Subcutaneous abdominal adipose tissue (tissue), 5 donors: Measurements from ENCODE around the gene LZTS2.
A peak's percentile ranks its signal among the peaks of the same experiment; 100 is the strongest.

ENCODE experiments used
- H3K27ac ChIP-seq: one replicate; pipeline ENCODE4 v1.7.0; 2013; ENCODE audit warnings: low read depth, mild to moderate bottlenecking, inconsistent platforms, low read length, moderate library complexity
- H3K27me3 ChIP-seq, 5 donors: one replicate each; pipeline ENCODE4 v1.7.0; 2013; ENCODE audit warnings: low read length in 5 of 5, inconsistent platforms in 1 of 5; ENCODE audit not compliant: control insufficient read depth in 5 of 5, insufficient read depth in 4 of 5
- H3K36me3 ChIP-seq, 5 donors: one replicate each; pipeline ENCODE4 v1.7.0; 2013; ENCODE audit warnings: low read length in 5 of 5; ENCODE audit not compliant: control insufficient read depth in 5 of 5, insufficient read depth in 5 of 5
- H3K4me1 ChIP-seq, 5 donors: one replicate each; pipeline ENCODE4 v1.7.0; 2013; ENCODE audit warnings: low read length in 5 of 5, mild to moderate bottlenecking in 3 of 5, moderate library complexity in 1 of 5; ENCODE audit not compliant: control insufficient read depth in 5 of 5, insufficient read depth in 5 of 5
- H3K4me3 ChIP-seq, 5 donors: one replicate each; pipeline ENCODE4 v1.7.0; 2013; ENCODE audit warnings: low read length in 5 of 5, low read depth in 1 of 5
- H3K9ac ChIP-seq, 5 donors: one replicate each; pipeline ENCODE4 v1.7.0; 2013; ENCODE audit warnings: low read length in 5 of 5, mild to moderate bottlenecking in 4 of 5, moderate library complexity in 3 of 5
- H3K9me3 ChIP-seq, 5 donors: one replicate each; pipeline ENCODE4 v1.7.0; 2013; ENCODE audit warnings: low read length in 5 of 5; ENCODE audit not compliant: control insufficient read depth in 5 of 5
- donor health status: healthy.
- donor health status: healthy.
- donor health status: healthy.
- donor health status: healthy.
- donor health status: healthy.

Gene LZTS2

GRCh38 chr10:100999742-101000126 lies at the start of gene LZTS2:
LZTS2 (plus strand) TSS chr10:100999808; CDS start chr10:101002539, 2,731 bp downstream.
- peaks cover 16 to 76% (median 68%) of the 10 kb centered on the region in 5 donors for H3K4me1 ChIP-seq
- no peaks in the 10 kb centered on the region for H3K27me3 ChIP-seq
- H3K36me3 ChIP-seq = peaks cover 0 to 25% (median 19%) of the 10 kb centered on the region in 5 donors
- peak within 1 kb of the TSS; percentile 99 for H3K27ac ChIP-seq
- H3K9me3 ChIP-seq = no peaks in the 10 kb centered on the region
- H3K4me3 ChIP-seq = peak within 1 kb of the TSS; percentile 91 to 97 (median 93)
- peak within 1 kb of the TSS; percentile 93 to 99 (median 98) for H3K9ac ChIP-seq

DNA sequence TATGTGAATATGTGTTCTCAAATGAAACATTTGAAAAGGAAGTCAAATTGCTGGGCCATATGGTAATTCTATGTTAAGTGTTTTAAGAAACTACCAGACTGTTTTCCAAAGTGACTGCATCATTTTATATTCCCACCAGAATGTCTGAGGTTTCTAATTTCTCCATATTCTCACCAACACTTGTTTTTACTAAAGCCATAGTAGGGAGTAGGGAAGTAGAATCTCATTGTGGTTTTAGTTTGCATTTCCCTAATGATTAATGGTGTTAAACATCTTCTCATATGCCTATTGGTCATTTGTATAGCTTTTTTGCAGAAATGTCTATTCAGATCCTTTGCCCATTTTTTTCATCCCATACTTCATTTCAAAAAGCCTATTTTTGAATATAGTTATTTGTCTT lies 39.4 kb upstream of the LZTS2 start:
- H3K36me3 ChIP-seq = peaks cover 52 to 81% (median 64%) of the 10 kb centered on the region in 5 donors

DNA sequence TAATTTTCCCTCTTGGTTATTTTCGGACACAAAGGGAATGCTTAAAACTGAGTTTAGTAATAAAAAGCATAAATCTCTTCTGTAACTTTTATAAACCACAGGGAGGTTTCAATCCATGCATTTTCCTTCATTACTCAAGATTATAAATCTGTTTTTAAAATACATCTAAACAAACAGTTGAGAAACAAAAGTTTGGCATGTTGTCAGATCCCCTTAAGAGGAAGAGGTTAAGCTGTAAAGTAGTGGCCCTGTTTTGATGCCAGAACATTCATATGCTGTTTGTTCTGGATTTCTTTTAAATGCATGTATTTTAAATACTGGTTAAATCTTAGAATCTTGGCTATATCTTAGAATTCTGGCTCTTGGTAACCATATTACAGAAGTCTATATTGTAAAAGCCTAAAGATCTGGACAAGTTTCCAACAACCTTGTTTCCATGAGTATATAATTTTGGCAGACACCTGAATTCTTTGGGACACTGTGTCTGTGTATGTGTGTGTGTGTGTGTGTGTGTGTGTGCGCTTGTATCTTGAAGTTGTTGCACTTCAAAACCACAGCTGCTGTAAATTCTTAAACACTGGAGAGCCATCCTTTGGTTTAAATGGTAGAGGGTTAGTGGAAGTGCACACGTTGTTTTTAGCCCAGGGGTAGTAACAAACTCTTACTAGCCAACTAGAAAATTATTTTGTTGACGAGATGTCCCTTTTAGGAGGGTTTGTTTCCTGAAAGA lies 37.1 kb upstream of the LZTS2 start:
- no peaks in the 10 kb centered on the region for H3K27me3 ChIP-seq
- H3K9ac ChIP-seq = no peak overlapping the region
- H3K9me3 ChIP-seq = no peaks in the 10 kb centered on the region
- H3K4me3 ChIP-seq = no peak overlapping the region
- H3K27ac ChIP-seq = no peak overlapping the region
- H3K4me1 ChIP-seq = no peaks in the 10 kb centered on the region
- H3K36me3 ChIP-seq = peaks cover 49 to 76% (median 61%) of the 10 kb centered on the region in 5 donors

More for the DNA sequence above, 39.4 kb upstream of the LZTS2 start:
- Histone ChIP-seq H3K9ac (no peak overlapping the region), H3K27me3 (no peaks in the 10 kb centered on the region), H3K4me3 (no peak overlapping the region), H3K27ac (no peak overlapping the region), H3K4me1 (no peaks in the 10 kb centered on the region), H3K9me3 (no peaks in the 10 kb centered on the region)

- Histone ChIP-seq H3K4me1 (peaks cover under 1 to 5% (median 4%) of the 10 kb centered on the region in 5 donors), H3K36me3 (peaks cover 39 to 66% (median 51%) of the 10 kb centered on the region in 5 donors)
Observed at GRCh38 chr10:100963826-100964225, 35.8 kb upstream of the LZTS2 start.

DNA sequence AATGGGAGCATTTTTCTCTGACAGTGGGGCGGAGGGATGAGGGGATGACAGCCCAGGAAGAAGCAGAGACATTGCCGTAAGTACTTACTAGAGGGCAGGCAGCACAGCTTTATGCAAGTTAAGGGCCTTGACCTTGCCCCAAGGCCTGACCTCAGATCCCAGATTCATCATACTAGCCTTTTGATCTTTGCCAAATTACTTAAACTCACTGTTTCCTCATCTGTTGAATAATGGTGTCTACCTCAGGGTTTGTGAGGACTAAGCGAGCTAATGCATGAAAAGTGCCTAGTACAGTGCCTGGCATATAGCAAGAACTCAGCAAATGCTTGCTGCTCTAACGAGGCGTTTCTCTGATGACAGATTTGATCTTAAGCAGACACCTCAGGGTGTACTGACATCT lies 33.8 kb upstream of the LZTS2 start:
- Histone ChIP-seq H3K9me3 (no peaks in the 10 kb centered on the region), H3K36me3 (peaks cover 24 to 47% (median 35%) of the 10 kb centered on the region in 5 donors), H3K9ac (no peak overlapping the region), H3K4me1 (peaks cover 2 to 16% (median 14%) of the 10 kb centered on the region in 5 donors), H3K27ac (no peak overlapping the region), H3K27me3 (no peaks in the 10 kb centered on the region), H3K4me3 (no peak overlapping the region)

More at GRCh38 chr10:100963826-100964225, 35.8 kb upstream of the LZTS2 start:
- H3K27me3 ChIP-seq = no peaks in the 10 kb centered on the region
- no peak overlapping the region for H3K9ac ChIP-seq
- no peak overlapping the region for H3K4me3 ChIP-seq
- H3K27ac ChIP-seq = no peak overlapping the region
- no peaks in the 10 kb centered on the region for H3K9me3 ChIP-seq

- Histone ChIP-seq H3K27ac (no peak overlapping the region), H3K4me1 (peaks cover 2 to 16% (median 14%) of the 10 kb centered on the region in 5 donors), H3K27me3 (no peaks in the 10 kb centered on the region), H3K4me3 (no peak overlapping the region), H3K9me3 (no peaks in the 10 kb centered on the region), H3K36me3 (peaks cover 22 to 42% (median 33%) of the 10 kb centered on the region in 5 donors), H3K9ac (no peak overlapping the region)
Observed at GRCh38 chr10:100966887-100967286, 32.7 kb upstream of the LZTS2 start.

DNA sequence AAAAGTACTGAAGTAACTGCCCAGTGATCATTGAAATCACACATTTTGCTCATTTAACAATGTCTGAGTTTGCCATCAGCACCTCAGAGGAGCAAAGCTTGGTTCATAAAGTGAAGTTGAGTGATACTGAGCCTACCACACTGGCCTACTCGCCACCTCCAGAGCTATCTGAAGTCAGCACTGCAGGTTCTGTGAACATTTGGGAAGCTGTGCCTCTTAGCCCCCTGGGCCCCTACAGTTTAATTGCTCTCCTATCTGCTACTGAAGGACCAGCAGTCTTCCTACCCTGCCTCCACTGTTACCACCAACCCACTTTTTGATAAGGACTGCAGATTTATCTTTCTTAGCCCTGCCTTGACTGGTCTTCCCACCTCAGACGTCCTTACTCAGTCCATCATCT lies 32.3 kb upstream of the LZTS2 start:
- Histone ChIP-seq H3K27me3 (no peaks in the 10 kb centered on the region), H3K9me3 (no peaks in the 10 kb centered on the region), H3K4me3 (no peak overlapping the region), H3K4me1 (peaks cover 2 to 16% (median 14%) of the 10 kb centered on the region in 5 donors), H3K9ac (no peak overlapping the region), H3K27ac (no peak overlapping the region), H3K36me3 (peaks cover 18 to 37% (median 28%) of the 10 kb centered on the region in 5 donors)

DNA sequence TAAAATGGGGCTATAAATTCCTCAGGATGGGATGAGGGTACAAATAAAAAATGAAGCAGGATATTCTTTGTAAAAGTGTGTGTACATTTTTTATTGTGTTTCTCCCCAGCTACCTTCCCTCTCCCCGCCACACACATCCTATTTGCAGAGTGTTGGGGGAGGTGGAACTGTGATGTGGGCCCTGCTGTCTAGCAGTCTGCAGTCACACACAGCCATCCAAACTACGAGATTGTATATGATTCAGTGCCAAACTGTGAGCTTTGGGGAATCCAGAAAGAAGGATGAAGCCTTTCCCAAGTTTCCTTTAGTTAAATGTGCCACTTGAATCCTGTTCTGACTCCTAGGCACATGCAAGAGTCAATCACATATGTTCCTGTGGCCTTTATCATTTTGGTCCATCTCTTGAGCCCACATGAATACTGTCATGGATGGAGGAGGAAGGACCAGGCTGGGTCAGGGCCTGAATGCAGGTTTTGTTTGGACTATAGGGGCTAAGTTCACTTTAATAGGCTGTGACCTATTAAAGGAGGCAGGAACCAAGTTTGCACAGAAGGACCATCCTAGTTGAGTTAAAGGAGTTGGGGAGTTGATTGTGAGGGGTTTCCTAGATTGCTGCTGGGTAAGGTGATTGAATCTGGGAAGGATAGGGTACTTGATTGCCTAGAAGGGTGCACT lies 31.4 kb upstream of the LZTS2 start:
- no peak overlapping the region for H3K27ac ChIP-seq
- H3K9me3 ChIP-seq = no peaks in the 10 kb centered on the region
- H3K4me3 ChIP-seq = peak overlapping the region in 1 of 5 donors; percentile 69
- peaks cover 14 to 29% (median 19%) of the 10 kb centered on the region in 5 donors for H3K36me3 ChIP-seq
- no peaks in the 10 kb centered on the region for H3K27me3 ChIP-seq
- peak overlapping the region in 2 of 5 donors; percentile 26 to 39 for H3K9ac ChIP-seq
- peaks cover 2 to 16% (median 14%) of the 10 kb centered on the region in 5 donors for H3K4me1 ChIP-seq

- Histone ChIP-seq H3K27ac (no peak overlapping the region), H3K4me3 (peak overlapping the region; percentile 47 to 74 (median 69))
Observed at GRCh38 chr10:100968863-100969186, 30.8 kb upstream of the LZTS2 start.

More at GRCh38 chr10:100968863-100969186, 30.8 kb upstream of the LZTS2 start:
- Histone ChIP-seq H3K27me3 (no peaks in the 10 kb centered on the region), H3K36me3 (peaks cover 9 to 25% (median 18%) of the 10 kb centered on the region in 5 donors), H3K9ac (peak overlapping the region in 4 of 5 donors; percentile 2 to 79 (median 50)), H3K4me1 (peaks cover 2 to 16% (median 14%) of the 10 kb centered on the region in 5 donors), H3K9me3 (no peaks in the 10 kb centered on the region)
